ENCODE measurements around the gene MTA3.

Gene MTA3

GRCh38 chr2:42733852-42734251 lies 165.4 kb downstream of the MTA3 start:
- no peak for DNase-seq (ENCODE audit: low read depth)

- no peak for DNase-seq (ENCODE audit: low read depth)
Observed at GRCh38 chr2:42736598-42737322, 168.3 kb downstream of the MTA3 start.

GRCh38 chr2:42741140-42741539 lies 172.7 kb downstream of the MTA3 start:
- DNase-seq (ENCODE audit: low read depth) = no peak

GRCh38 chr2:42742740-42743658 lies 174.6 kb downstream of the MTA3 start:
- no peak for DNase-seq (ENCODE audit: low read depth)

DNA sequence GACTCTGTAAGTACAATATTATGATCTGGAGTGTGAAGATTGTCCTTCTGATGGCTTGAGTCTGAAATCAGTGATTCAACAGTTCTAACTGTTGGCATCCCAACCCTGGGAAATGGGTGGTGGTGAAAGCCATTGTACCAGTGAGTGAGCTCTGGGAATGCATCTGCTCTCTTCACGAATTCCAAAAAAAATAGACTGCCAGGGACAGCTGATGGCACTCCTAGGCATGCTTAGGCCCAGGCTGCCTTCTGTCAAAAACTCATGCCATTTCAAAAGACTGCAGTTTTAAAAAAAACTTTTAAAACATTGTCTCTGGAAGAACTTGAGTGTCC lies 175.2 kb downstream of the MTA3 start:
- no peak for DNase-seq (ENCODE audit: low read depth)

GRCh38 chr2:42744545-42745082 lies 176.2 kb downstream of the MTA3 start:
- no peak for DNase-seq (ENCODE audit: low read depth)

DNA sequence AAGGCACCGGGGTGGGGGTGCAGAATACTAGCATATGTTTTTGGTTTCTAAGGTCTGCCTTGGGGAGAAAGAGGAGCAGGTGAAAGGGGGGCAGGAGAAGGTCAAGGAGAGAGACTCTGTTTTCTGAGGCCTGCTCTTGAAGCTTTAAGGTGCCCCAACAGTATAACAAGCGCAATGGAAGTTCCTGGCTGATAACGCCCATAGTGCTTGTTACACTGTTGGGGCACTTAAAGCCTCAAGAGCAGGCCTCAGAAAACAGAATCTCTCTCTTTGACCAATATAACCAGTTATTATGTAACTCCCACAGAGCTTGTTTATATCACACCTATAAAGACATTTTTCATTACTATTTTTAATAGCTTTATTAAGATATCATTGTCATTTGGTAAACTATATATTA lies 179.0 kb downstream of the MTA3 start:
- no peak for DNase-seq (ENCODE audit: low read depth)

DNA sequence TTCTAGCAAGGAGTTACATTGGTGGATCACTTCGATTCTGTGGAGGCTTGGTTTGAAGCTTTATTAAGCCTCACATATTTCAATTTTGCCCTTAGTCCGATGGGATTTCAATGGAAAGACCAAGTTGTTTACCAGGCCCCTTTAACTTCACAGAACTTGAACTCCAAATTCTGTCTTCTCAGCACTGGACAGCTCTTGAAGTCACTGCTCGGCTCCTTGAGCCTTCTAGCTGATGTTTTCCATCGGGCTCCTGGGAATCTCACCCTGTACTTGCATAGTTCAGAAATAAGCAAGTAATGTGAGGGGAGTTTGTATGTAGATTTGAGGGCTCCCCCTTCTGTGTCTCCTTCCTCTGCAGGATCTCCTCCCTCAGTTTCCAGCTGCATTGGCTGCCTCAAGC lies 180.4 kb downstream of the MTA3 start:
- no peak for DNase-seq (ENCODE audit: low read depth)

GRCh38 chr2:42752314-42752713 lies 183.9 kb downstream of the MTA3 start:
- no peak for DNase-seq (ENCODE audit: low read depth)

- DNase-seq (ENCODE audit: low read depth) = no peak
Observed at GRCh38 chr2:42752816-42753813, 184.7 kb downstream of the MTA3 start.

DNA sequence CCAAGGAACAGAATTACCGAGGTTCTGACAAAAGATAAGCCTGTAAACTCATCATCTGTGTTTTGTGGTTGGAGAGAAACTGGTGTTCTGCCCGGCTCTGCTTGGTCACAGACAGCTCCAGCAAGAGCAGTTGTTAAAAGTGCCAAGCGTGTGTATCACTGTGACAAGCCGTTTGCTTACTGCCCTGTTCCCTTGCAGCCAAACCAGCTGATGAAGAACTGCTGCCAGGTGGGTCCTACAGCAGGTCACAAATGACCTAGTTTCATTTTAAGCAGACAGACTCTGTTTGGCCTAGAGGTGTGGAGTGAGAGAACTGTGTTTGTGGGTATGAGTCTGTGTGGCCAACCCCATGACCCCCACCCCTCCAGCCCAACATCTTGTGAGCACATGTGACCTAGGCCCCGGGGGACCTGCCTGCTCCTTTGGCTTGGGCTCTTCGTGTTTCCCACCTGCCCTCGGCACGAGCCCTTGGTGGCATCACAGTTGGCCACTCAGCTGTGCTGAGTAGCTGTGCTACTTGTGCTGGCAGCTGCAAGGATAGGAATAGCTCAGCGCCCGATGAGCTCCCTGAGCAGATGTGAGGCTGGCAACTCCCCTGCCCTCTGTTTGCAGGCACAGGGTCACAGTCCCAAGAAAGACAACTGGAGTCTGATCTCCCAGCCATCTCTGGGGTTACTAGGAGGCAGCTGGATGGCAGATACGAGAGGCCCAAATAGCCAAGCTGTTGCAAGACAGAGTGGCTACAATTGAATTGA lies 185.8 kb downstream of the MTA3 start:
- no peak for DNase-seq (ENCODE audit: low read depth)

GRCh38 chr2:42754776-42755140 lies 186.3 kb downstream of the MTA3 start:
- DNase-seq (ENCODE audit: low read depth) = no peak

DNA sequence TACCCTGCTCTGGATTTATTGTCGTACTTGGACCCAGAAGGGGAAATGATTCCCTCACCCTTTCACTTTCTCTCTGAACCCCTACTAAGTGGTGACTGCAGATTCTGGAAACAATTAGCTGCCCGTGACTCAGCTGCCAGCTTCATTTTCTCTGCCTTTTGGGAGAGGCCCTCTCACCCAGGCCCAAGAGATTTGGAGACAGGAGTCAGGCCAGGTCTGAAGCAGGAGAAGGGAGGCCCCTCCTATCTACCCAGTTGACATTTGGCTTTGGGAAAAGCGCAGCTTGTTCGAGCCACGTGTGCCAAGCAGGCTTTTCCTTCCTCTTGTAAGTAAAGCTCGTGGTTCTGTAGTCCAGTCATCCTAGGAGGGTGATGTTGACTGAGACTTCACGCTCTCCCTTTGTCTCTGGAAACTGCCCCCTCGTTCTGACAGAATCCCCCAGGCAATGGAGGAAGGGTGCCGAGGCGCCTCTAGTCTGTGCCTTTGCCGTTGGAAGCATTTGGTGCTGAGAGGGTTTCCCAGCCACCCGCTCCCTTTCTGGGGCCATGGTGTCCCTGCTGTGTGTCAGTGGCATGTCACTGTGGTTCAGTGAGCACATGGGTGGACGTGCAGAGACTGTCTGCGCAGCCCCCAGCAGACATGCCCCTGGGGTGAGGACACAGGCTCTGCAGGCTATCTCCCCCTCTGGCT lies 186.9 kb downstream of the MTA3 start:
- no peak for DNase-seq (ENCODE audit: low read depth)

DNA sequence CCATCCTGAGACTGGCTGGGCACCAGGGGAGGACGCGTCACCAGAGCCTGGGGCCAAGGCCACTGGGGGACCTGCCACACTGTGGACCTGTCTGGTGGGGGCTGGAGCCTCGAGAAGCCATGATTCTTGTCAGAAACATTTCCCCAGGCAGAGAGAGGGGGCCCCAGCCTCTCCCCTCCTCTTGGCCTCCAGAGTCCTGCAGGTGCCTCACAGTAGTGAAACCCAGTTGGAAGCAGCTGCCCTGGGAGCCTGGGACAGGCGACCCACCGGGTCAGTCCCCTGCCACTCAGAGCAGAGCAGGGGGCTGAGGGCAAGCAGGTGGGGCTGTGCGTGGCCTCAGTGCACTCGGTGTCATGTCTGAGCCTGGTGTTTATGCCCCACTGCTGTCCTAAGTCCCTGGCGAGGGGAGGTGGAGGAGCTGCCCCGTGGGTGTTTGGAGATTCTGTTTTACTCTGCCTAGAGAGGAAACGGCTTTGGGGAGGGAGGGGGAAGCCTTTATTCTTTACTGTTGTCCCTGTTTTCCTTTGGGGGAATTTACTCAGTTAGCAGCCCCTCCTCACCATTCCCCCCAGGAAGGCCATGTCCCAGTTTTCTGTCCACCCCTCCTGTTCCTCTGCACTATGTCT lies 187.8 kb downstream of the MTA3 start:
- DNase-seq (ENCODE audit: low read depth) = no peak

GRCh38 chr2:42756966-42757513 lies 188.6 kb downstream of the MTA3 start:
- no peak for DNase-seq (ENCODE audit: low read depth)

- DNase-seq (ENCODE audit: low read depth) = no peak
Observed at GRCh38 chr2:42757981-42758740, 189.7 kb downstream of the MTA3 start.

DNA sequence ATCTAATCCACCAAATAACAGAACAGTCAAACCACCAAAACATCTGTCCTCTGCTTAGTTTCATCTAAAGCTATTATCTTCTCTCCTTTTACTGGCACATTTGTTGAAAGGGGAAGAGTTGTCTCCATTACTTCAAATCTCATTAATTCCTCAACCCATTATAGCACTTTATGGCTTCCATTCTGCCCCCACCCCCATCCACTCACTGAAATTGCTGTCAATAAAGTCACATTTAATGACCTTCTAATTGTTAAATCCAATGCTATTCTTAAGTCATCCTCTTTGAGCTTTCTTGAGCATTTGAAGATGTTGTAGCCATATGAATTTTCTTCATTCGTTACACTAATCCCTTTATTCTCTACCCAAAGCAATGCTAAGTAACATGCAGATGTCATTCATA lies 190.3 kb downstream of the MTA3 start:
- no peak for DNase-seq (ENCODE audit: low read depth)

DNA sequence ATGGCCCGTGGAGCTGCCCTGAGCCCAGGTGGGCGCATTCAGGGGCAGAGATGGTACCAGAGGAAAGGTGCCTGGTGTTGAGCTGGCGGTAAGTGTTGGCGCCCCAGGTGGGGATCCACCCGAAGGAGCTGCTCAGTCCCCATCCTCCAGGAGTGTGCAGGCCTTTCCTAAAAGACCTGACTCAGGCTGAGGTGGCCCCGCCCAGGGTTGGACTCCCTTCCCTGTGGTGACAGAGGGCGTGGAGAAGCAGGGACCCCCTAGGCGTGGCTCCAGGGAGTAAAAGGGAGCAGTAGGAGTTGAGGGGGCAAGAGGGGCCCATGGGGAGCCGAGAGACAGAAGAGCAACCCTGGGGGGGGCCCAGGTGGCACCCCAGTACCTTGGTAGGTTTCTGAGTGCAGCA lies 193.1 kb downstream of the MTA3 start:
- no peak for DNase-seq (ENCODE audit: low read depth)

- DNase-seq (ENCODE audit: low read depth) = no peak
Observed at GRCh38 chr2:42762155-42762554, 193.7 kb downstream of the MTA3 start.

Measured in activated T-cell treated with anti-CD3 and anti-CD28 coated beads for 24 hours (primary cell).